Astrocyte of the cerebellum (primary cell): Measurements from ENCODE around the gene MEGF6.

Experiments used
- DNase-seq: peaks from one replicate; pipeline ENCODE4 v3.0.0-alpha.2; 2011; ENCODE audit warnings: low read depth
- H3K4me3 ChIP-seq: 2 replicates; pipeline ENCODE4 v1.5.1; 2011; ENCODE audit warnings: mild to moderate bottlenecking, low read depth, low read length, moderate library complexity
- CTCF ChIP-seq: IDR thresholded peaks from 2 replicates; pipeline ENCODE4 v1.5.1; 2012; ENCODE audit warnings: low read length, low read depth, moderate library complexity, mild to moderate bottlenecking; ENCODE audit errors: missing control alignments
- in situ Hi-C: cut with HindIII; loops from 2 replicates; pipeline ENCODE4 v1.10.0; 2017; ENCODE audit warnings: low sequenced_read_pairs

The MEGF6 gene

GRCh38 chr1:3476666-3477065 is 134.6 kb downstream of the MEGF6 start:
- H3K4me3 ChIP-seq: no peak overlapping the region
- TF ChIP-seq CTCF: no peak
- in situ Hi-C loops: no loop called here
- DNase-seq: no peak

GRCh38 chr1:3475839-3476573 is 135.3 kb downstream of the MEGF6 start:
- in situ Hi-C loops: no loop called here
- DNase-seq: no peak
- TF ChIP-seq CTCF: no peak

GRCh38 chr1:3474421-3474820 is 136.9 kb downstream of the MEGF6 start:
- in situ Hi-C loops: no loop called here
- no peak overlapping the region for H3K4me3 ChIP-seq
- TF ChIP-seq CTCF: no peak
- no peak for DNase-seq

More at GRCh38 chr1:3475839-3476573, 135.3 kb downstream of the MEGF6 start:
- no peak overlapping the region for H3K4me3 ChIP-seq

- no peak overlapping the region for H3K4me3 ChIP-seq
- no peak for DNase-seq
- in situ Hi-C loops: no loop called here
- no peak for TF ChIP-seq CTCF
These were observed 137.3 kb downstream of the MEGF6 start for GRCh38 chr1:3474016-3474415.

- no peak for TF ChIP-seq CTCF
- DNase-seq: peak; percentile 93
- no peak overlapping the region for H3K4me3 ChIP-seq
- in situ Hi-C loops: no loop called here
These were observed 137.9 kb downstream of the MEGF6 start for GRCh38 chr1:3473381-3473844.

- DNase-seq: no peak
- no peak overlapping the region for H3K4me3 ChIP-seq
- in situ Hi-C loops: no loop called here
- no peak for TF ChIP-seq CTCF
These were observed 138.4 kb downstream of the MEGF6 start for GRCh38 chr1:3472906-3473305.
